RWPE2 (cell line): ENCODE data around the gene CCDC183.
A peak's percentile ranks its signal among the peaks of the same experiment; 100 is the strongest.
"Not testable (repeated sequence)": the region's sequence is repeated elsewhere in the genome, so short reads cannot be mapped to it uniquely, and the experiment has no call there.

Experiments
- ATAC-seq: fragments of 200-7000 bp; cut with Tn5 transposase; 3 replicates; pipeline ENCODE4 v1.9.1; 2021; ENCODE audit warnings: low read depth
- DNase-seq: peaks from one replicate; pipeline ENCODE4 v3.0.0-alpha.2; 2020; ENCODE audit warnings: low spot score
- H3K27ac ChIP-seq: fragments of 450-650 bp; 2 replicates; pipeline ENCODE4 v1.5.1; 2017; ENCODE audit warnings: mild to moderate bottlenecking; ENCODE audit not compliant: poor library complexity, severe bottlenecking
- H3K27me3 ChIP-seq: fragments of 250-450 bp; sonication (Bioruptor Pico); 2 replicates; pipeline ENCODE4 v1.5.1; 2021; ENCODE audit warnings: mild to moderate bottlenecking, moderate library complexity; ENCODE audit not compliant: insufficient read depth, poor library complexity, severe bottlenecking
- H3K36me3 ChIP-seq: fragments of 250-450 bp; sonication (Bioruptor Pico); 2 replicates; pipeline ENCODE4 v1.5.1; 2020; ENCODE audit warnings: low read depth, mild to moderate bottlenecking, moderate library complexity
- H3K4me1 ChIP-seq: fragments of 250-450 bp; sonication (Bioruptor Pico); 2 replicates; pipeline ENCODE4 v1.5.1; 2021; ENCODE audit warnings: mild to moderate bottlenecking, moderate library complexity; ENCODE audit not compliant: insufficient read depth, poor library complexity, severe bottlenecking
- H3K4me3 ChIP-seq: fragments of 250-450 bp; sonication (Bioruptor Pico); 2 replicates; pipeline ENCODE4 v1.5.1; 2021; ENCODE audit warnings: mild to moderate bottlenecking, moderate library complexity; ENCODE audit not compliant: severe bottlenecking
- H3K9me3 ChIP-seq: fragments of 250-450 bp; sonication (Bioruptor Pico); 2 replicates; pipeline ENCODE4 v1.5.1; 2021; ENCODE audit warnings: mild to moderate bottlenecking, moderate library complexity; ENCODE audit not compliant: severe bottlenecking
- TF ChIP-seq, protein P1 (sequence below): fragments of 450-650 bp; IDR thresholded peaks from one replicate; pipeline ENCODE4 v1.5.1; 2017; ENCODE audit warnings: mild to moderate bottlenecking, moderate library complexity; ENCODE audit not compliant: poor library complexity, severe bottlenecking

The CCDC183 gene

GRCh38 chr9:136802321-136802720 is 6.2 kb downstream of the CCDC183 start:
- ATAC-seq (no peak), DNase-seq (no peak)
- Histone ChIP-seq H3K36me3 (no peaks in the 10 kb centered on the region), H3K27ac (no peak overlapping the region), H3K4me1 (peaks cover 17% of the 10 kb centered on the region), H3K9me3 (no peaks in the 10 kb centered on the region), H3K27me3 (peaks cover 26% of the 10 kb centered on the region), H3K4me3 (no peak overlapping the region)
- TF ChIP-seq, protein P1, sequence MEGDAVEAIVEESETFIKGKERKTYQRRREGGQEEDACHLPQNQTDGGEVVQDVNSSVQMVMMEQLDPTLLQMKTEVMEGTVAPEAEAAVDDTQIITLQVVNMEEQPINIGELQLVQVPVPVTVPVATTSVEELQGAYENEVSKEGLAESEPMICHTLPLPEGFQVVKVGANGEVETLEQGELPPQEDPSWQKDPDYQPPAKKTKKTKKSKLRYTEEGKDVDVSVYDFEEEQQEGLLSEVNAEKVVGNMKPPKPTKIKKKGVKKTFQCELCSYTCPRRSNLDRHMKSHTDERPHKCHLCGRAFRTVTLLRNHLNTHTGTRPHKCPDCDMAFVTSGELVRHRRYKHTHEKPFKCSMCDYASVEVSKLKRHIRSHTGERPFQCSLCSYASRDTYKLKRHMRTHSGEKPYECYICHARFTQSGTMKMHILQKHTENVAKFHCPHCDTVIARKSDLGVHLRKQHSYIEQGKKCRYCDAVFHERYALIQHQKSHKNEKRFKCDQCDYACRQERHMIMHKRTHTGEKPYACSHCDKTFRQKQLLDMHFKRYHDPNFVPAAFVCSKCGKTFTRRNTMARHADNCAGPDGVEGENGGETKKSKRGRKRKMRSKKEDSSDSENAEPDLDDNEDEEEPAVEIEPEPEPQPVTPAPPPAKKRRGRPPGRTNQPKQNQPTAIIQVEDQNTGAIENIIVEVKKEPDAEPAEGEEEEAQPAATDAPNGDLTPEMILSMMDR, result no peak

DNA sequence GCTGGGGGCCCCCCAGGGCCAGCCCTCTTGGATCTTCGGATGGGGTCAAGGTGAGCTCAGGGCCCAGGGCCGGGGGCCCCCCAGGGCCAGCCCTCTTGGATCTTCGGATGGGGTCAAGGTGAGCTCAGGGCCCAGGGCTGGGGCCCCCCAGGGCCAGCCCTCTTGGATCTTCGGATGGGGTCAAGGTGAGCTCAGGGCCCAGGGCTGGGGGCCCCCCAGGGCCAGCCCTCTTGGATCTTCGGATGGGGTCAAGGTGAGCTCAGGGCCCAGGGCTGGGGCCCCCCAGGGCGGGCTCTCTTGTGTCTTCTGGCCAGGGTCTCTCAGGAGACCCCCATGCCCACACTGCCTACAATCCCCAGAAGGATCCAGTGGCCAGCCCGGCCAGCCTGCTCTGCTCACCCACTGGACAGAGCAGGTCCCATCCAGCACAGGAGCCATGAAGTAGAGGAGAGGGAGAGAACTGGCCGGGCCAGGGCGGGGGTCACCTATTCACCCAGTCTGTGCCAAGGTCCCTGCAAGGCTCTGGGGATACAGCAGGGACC is 6.9 kb downstream of the CCDC183 start:
- H3K4me1 ChIP-seq, result peaks cover 17% of the 10 kb centered on the region

DNA sequence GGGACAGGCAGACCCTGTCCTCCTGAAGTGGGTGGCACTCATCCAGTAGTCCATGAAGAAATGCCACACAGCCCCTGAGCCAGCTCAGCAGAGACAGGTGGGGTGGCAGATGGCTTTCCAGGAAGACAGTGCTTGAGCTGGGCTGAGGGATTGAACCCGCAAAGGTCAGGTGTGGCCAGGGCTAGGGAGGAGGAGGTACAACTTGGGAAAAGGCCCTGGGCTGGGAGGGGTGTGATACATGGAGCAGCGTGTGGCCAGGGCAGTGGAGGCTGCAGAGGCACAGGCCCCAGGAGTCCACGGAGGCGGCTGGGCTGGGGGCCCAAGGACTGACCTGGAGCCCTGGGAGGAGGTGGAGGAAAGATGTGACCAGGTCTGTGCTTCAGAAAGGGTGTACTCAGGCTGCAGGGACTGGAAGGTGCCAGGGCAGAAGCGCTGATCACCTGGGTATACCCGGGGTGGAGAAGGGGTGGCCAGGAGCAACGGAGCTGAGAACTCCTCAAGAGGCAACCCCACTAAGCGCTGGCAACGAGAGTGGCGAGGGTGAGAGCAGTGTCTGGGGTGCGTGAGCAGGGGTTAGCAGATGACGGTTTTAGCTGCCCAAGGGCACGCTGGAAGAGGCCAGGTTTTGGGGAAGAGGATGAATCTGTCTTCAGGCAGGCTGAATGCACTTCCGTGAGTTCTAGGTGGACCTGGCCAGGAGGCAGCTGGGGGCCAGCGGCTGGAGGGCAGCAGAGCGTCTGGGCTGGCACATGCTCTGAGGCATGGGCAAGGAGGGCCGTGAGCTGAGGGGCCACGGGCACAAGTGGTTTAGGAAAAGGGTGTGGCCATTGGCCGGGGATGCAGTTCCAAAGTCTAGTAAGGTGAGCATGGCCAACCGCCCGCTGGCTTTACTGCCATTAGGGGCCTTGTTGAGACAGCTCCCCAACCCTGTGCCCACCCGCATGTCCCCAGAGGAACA is 7.7 kb downstream of the CCDC183 start:
- no peaks in the 10 kb centered on the region for H3K9me3 ChIP-seq
- peaks cover 11% of the 10 kb centered on the region for H3K27me3 ChIP-seq
- TF ChIP-seq, protein P1, result no peak
- no peak overlapping the region for H3K27ac ChIP-seq
- peaks cover 17% of the 10 kb centered on the region for H3K4me1 ChIP-seq
- H3K36me3 ChIP-seq, result no peaks in the 10 kb centered on the region
- H3K4me3 ChIP-seq, result no peak overlapping the region
- DNase-seq (peak; percentile 70), ATAC-seq (no peak)

More for the DNA sequence above, 6.9 kb downstream of the CCDC183 start:
- not testable (repeated sequence) for H3K27ac ChIP-seq, DNase-seq, H3K4me3 ChIP-seq, H3K9me3 ChIP-seq, ATAC-seq, H3K36me3 ChIP-seq
- peaks cover 19% of the 10 kb centered on the region for H3K27me3 ChIP-seq

- H3K4me3 ChIP-seq, result no peak overlapping the region
- no peak overlapping the region for H3K27ac ChIP-seq
- no peak for ATAC-seq
- H3K9me3 ChIP-seq, result no peaks in the 10 kb centered on the region
- no peak for DNase-seq
- peaks cover 3% of the 10 kb centered on the region for H3K27me3 ChIP-seq
- H3K36me3 ChIP-seq, result peaks cover 7% of the 10 kb centered on the region
- TF ChIP-seq, protein P1, result no peak
- peaks cover 19% of the 10 kb centered on the region for H3K4me1 ChIP-seq
These were observed 8.5 kb downstream of the CCDC183 start for GRCh38 chr9:136804509-136805206.

GRCh38 chr9:136805207-136805740 is 9.1 kb downstream of the CCDC183 start:
- Histone ChIP-seq H3K4me3 (no peak overlapping the region), H3K4me1 (peaks cover 22% of the 10 kb centered on the region), H3K27me3 (no peaks in the 10 kb centered on the region), H3K27ac (no peak overlapping the region), H3K36me3 (peaks cover 13% of the 10 kb centered on the region), H3K9me3 (no peaks in the 10 kb centered on the region)
- TF ChIP-seq, protein P1, result no peak
- DNase-seq (no peak), ATAC-seq (no peak)
